Measurements from ENCODE around the gene TOX3. TPM values are rescaled to one million over a fixed set of nuclear protein-coding genes. Genes with fewer than 3 reads are reported as not detected.

Gene TOX3
- polyA plus RNA-seq, 1 of the 3 experiments (the other 2 are of a cell fraction), result not detected

GRCh38 chr16:52569701-52570100 is 22.8 kb upstream of the TOX3 start:
- H3K9me3 ChIP-seq, result no peaks in the 10 kb centered on the region
- H3K79me2 ChIP-seq (ENCODE audit: insufficient read depth), result no peaks in the 10 kb centered on the region
- ChIA-PET CTCF (interaction anchor here (0.5 kb wide), 1 partner anchor 986 kb away, joined by 3 read pairs; no protein-coding TSS in a partner anchor), POLR2A (no interaction called here)
- 6% methylated on average over 2 of the region's 2 CpGs for WGBS (ENCODE audit: low lambda C conversion rate)
- H3K36me3 ChIP-seq (replicated peaks in 1 of 2; ENCODE audit: control insufficient read depth in 1 of 2, insufficient read depth in 2 of 2, low read length in 1 of 2), result no peaks in the 10 kb centered on the region
- no peak overlapping the region for H3K4me3 ChIP-seq (ENCODE audit: low read depth in 2 of 2, low read length in 1 of 2)
- no peaks in the 10 kb centered on the region for H4K20me1 ChIP-seq (ENCODE audit: insufficient read depth)
- H3K9me2 ChIP-seq, result no peaks in the 10 kb centered on the region
- H3F3A ChIP-seq (replicated peaks; ENCODE audit: insufficient read depth), result no peaks in the 10 kb centered on the region
- no peak overlapping the region for H3K4me2 ChIP-seq
- no peak overlapping the region for H2AFZ ChIP-seq (ENCODE audit: low read depth)
- H3K9ac ChIP-seq, result no peak overlapping the region
- no peaks in the 10 kb centered on the region for H3K27me3 ChIP-seq (ENCODE audit: insufficient read depth)
- no peak for TF ChIP-seq EP300 (IDR thresholded peaks at IDR 0.05; ENCODE audit: borderline replicate concordance in 1 of 2, low read depth in 1 of 2, low read length in 1 of 2)
- no peak for DNase-seq
- H3K27ac ChIP-seq (ENCODE audit: low read depth in 2 of 2, low read length in 1 of 2), result no peak overlapping the region
- no peaks in the 10 kb centered on the region for H3K4me1 ChIP-seq (ENCODE audit: control insufficient read depth in 1 of 2, insufficient read depth in 2 of 2, low read depth in 1 of 2, low read length in 1 of 2)

- Histone ChIP-seq H3K27ac (ENCODE audit: low read depth in 2 of 2, low read length in 1 of 2) (no peak overlapping the region), H3K9ac (no peak overlapping the region), H4K20me1 (ENCODE audit: insufficient read depth) (no peaks in the 10 kb centered on the region), H3K4me3 (ENCODE audit: low read depth in 2 of 2, low read length in 1 of 2) (no peak overlapping the region), H2AFZ (ENCODE audit: low read depth) (no peak overlapping the region), H3K27me3 (ENCODE audit: insufficient read depth) (no peaks in the 10 kb centered on the region), H3K79me2 (ENCODE audit: insufficient read depth) (no peaks in the 10 kb centered on the region), H3F3A (replicated peaks; ENCODE audit: insufficient read depth) (no peaks in the 10 kb centered on the region), H3K9me2 (no peaks in the 10 kb centered on the region), H3K4me1 (ENCODE audit: control insufficient read depth in 1 of 2, insufficient read depth in 2 of 2, low read depth in 1 of 2, low read length in 1 of 2) (no peaks in the 10 kb centered on the region), H3K9me3 (no peaks in the 10 kb centered on the region), H3K4me2 (no peak overlapping the region), H3K36me3 (replicated peaks in 1 of 2; ENCODE audit: control insufficient read depth in 1 of 2, insufficient read depth in 2 of 2, low read length in 1 of 2) (no peaks in the 10 kb centered on the region)
- DNase-seq, result no peak
- ChIA-PET CTCF (interaction anchor here (0.6 kb wide), 1 partner anchor 658 kb away, joined by 3 read pairs; no protein-coding TSS in a partner anchor), POLR2A (no interaction called here)
- 10% methylated on average over 3 of the region's 3 CpGs for WGBS (ENCODE audit: low lambda C conversion rate)
- TF ChIP-seq YY1 (IDR thresholded peaks at IDR 0.05; ENCODE audit: low read depth) (no peak), CHD2 (IDR thresholded peaks at IDR 0.05; ENCODE audit: low read length, partially characterized antibody) (no peak), POLR2AphosphoS5 (IDR thresholded peaks at IDR 0.05; ENCODE audit: low read depth, low read length) (no peak), MAX (IDR thresholded peaks at IDR 0.05; ENCODE audit: low read depth) (no peak), GATA2 (CRISPR knock-in tag; IDR thresholded peaks at IDR 0.05) (no peak), EZH2phosphoT487 (IDR thresholded peaks at IDR 0.05; ENCODE audit: borderline replicate concordance, low read depth) (no peak), RXRA (IDR thresholded peaks at IDR 0.05; ENCODE audit: borderline replicate concordance, low read depth) (no peak), RAD21 (IDR thresholded peaks at IDR 0.05; ENCODE audit: low read length) (no peak), IRF3 (IDR thresholded peaks at IDR 0.05; ENCODE audit: low read depth, low read length) (no peak), FOSL2 (IDR thresholded peaks at IDR 0.05; ENCODE audit: borderline replicate concordance, low read depth) (no peak), GABPA (IDR thresholded peaks at IDR 0.05; ENCODE audit: low read depth) (no peak), USF2 (IDR thresholded peaks at IDR 0.05; ENCODE audit: borderline replicate concordance, low read depth, low read length) (no peak), USF1 (IDR thresholded peaks at IDR 0.05; ENCODE audit: borderline replicate concordance, low read depth) (no peak)
Measured at GRCh38 chr16:52568983-52569690, 22.2 kb upstream of the TOX3 start.
